NB4 (cell line): ENCODE data around the gene CLMP.

ENCODE experiments used
- MAX ChIP-seq: IDR thresholded peaks from 2 replicates; pipeline ENCODE4 v1.6.1; 2011; ENCODE audit warnings: low read depth, low read length
- MYC ChIP-seq: IDR thresholded peaks from 2 replicates; pipeline ENCODE4 v1.6.1; 2011; ENCODE audit warnings: low read depth, low read length

DNA sequence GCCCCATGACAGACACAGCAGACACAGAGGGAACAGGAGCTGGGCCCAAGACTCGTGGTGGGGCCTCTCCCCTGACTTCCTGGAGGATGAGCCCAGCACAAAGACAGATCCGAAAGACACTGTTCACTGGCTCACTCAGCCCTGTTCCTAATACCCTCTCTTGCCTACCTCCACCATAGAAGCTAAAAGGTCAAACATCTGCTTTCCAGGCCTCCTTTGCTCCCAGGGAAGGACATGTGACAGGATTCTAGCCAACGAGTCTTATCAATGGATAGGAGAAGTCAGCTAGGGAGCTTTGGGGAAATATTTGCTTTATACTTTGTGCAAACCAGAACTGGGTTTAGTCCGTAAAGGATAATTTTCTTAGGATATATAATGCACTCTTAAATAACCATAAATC lies 8.4 kb upstream of the CLMP start:
- no peak for TF ChIP-seq MYC
- TF ChIP-seq MAX, result no peak
